ENCODE data around the gene USO1. TPM values are rescaled to one million over a fixed set of nuclear protein-coding genes. Genes with fewer than 3 reads are reported as not detected.

USO1 gene
- total RNA-seq, 2 donors from 2014 or later: 52.0 to 53.3 TPM

DNA sequence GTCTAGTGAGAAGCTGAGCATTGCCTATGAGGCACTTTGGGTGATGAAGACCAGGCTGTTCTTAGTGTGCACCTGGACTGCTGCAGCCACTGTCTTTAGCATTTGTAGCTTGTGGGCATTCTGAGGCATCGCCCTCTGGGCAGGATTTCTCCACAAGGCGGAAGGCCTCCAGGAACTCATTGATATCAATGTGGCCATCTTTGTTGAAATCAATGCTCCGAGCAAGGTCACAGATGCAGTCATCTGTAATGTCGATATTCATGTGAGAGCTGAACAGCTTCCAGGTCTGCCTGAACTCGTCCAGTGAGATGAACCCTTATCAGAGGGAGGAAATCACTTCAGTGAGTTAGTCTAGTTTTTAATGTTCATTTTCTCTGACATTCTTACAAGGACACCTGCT, 136.2 kb downstream of the USO1 start:
- H3K4me1 ChIP-seq (replicated peaks): no peaks in the 10 kb centered on the region
- WGBS: 73% methylated on average over 5 of the region's 5 CpGs
- intact Hi-C loops (cut with DNase I): no loop called here
- no peaks in the 10 kb centered on the region for H3K27me3 ChIP-seq (replicated peaks; ENCODE audit: insufficient read depth)
- H3K36me3 ChIP-seq: no peaks in the 10 kb centered on the region
- no peaks in the 10 kb centered on the region for H3K9me3 ChIP-seq
- no peak overlapping the region for H3K27ac ChIP-seq
- DNase-seq (ENCODE audit: low spot score): no peak
- no peak overlapping the region for H3K4me3 ChIP-seq
- no peak for TF ChIP-seq POLR2A (IDR thresholded peaks at IDR 0.05)
- TF ChIP-seq POLR2AphosphoS5 (IDR thresholded peaks at IDR 0.05): no peak
- TF ChIP-seq, protein P1, sequence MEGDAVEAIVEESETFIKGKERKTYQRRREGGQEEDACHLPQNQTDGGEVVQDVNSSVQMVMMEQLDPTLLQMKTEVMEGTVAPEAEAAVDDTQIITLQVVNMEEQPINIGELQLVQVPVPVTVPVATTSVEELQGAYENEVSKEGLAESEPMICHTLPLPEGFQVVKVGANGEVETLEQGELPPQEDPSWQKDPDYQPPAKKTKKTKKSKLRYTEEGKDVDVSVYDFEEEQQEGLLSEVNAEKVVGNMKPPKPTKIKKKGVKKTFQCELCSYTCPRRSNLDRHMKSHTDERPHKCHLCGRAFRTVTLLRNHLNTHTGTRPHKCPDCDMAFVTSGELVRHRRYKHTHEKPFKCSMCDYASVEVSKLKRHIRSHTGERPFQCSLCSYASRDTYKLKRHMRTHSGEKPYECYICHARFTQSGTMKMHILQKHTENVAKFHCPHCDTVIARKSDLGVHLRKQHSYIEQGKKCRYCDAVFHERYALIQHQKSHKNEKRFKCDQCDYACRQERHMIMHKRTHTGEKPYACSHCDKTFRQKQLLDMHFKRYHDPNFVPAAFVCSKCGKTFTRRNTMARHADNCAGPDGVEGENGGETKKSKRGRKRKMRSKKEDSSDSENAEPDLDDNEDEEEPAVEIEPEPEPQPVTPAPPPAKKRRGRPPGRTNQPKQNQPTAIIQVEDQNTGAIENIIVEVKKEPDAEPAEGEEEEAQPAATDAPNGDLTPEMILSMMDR (IDR thresholded peaks at IDR 0.05): no peak

Small RNA genes within 50 kb of the gene (small RNA-seq; reads per million reads assigned to genes)
- 0 reads per million in 2 donors for gene RNU2-16P

Other genes starting within 250 kb of the USO1 start
- gene RCHY1, start 210.2 kb upstream of the USO1 start, total RNA-seq: 10 to 100 TPM; 18.7 to 23.3 TPM
- gene THAP6, start 210.1 kb upstream of the USO1 start, total RNA-seq: 10 to 100 TPM; 20.7 to 24.1 TPM
- not detected for gene ODAPH, start 168.5 kb upstream of the USO1 start, total RNA-seq
- gene CDKL2, start 94.0 kb upstream of the USO1 start, total RNA-seq: 1 to 10 TPM in 1 of 2 donors, not detected in 1; 2.7 TPM
- 100 to 1,000 TPM in 1 of 2 donors, 10 to 100 TPM in 1; 95.0 to 121 TPM for gene G3BP2, start 51.2 kb upstream of the USO1 start, total RNA-seq
- not detected for gene PPEF2, start 177.9 kb downstream of the USO1 start, total RNA-seq
- 1,000 to 10,000 TPM in 1 of 2 donors, 100 to 1,000 TPM in 1; 174 to 1,058 TPM for gene NAAA, start 216.4 kb downstream of the USO1 start, total RNA-seq

All from prostate gland (tissue), 2 donors.